Psoas muscle (tissue), 8 donors: Measurements from ENCODE around the gene SEZ6L. TPM values are rescaled to one million over a fixed set of nuclear protein-coding genes. Genes with fewer than 3 reads are reported as not detected.

Source experiments
- ATAC-seq, 4 donors: fragments of 200-7000 bp; cut with Tn5 transposase; one replicate each; pipeline ENCODE4 v1.9.1; 2020; ENCODE audit warnings: moderate library complexity in 3 of 4, mild to moderate bottlenecking in 2 of 4
- DNase-seq, 2 donors: peaks; one replicate each; pipeline ENCODE4 v3.0.0-alpha.2; 2020
- H3K27ac ChIP-seq: fragments of 200-600 bp; one replicate; pipeline ENCODE4 v1.8.0; 2022
- H3K27me3 ChIP-seq, 3 donors: fragments of 200-600 bp in 1 of 3; one replicate each; pipeline versions ENCODE4 v1.6.1 to v1.8.0; 2013 to 2022; ENCODE audit warnings: low read length in 2 of 3, mild to moderate bottlenecking in 2 of 3, moderate library complexity in 1 of 3; ENCODE audit not compliant: insufficient read depth in 3 of 3
- H3K36me3 ChIP-seq, 2 donors: fragments of 200-600 bp in 1 of 2; one replicate each; pipeline versions ENCODE4 v1.6.1 to v1.8.0; 2013 to 2022; ENCODE audit warnings: low read depth in 1 of 2, mild to moderate bottlenecking in 1 of 2, moderate library complexity in 1 of 2; ENCODE audit not compliant: insufficient read depth in 1 of 2
- H3K4me1 ChIP-seq: fragments of 200-600 bp; one replicate; pipeline ENCODE4 v1.8.0; 2022
- H3K4me3 ChIP-seq: fragments of 200-600 bp; one replicate; pipeline ENCODE4 v1.8.0; 2022; ENCODE audit warnings: mild to moderate bottlenecking
- H3K9me3 ChIP-seq: fragments of 200-600 bp; one replicate; pipeline ENCODE4 v1.8.0; 2022
- WGBS, 3 donors: extraction: QIAGEN DNeasy Blood & Tissue Kit; methylation state at CpG; one replicate each; pipeline versions ENCODE4 v1.1.6 to v1.1.7; 2013; 5-methylcytosine and 5-hydroxymethylcytosine counted together
- intact Hi-C, 2 donors: fragments of 100-400 bp; cut with DNase I; formaldehyde crosslinking; loops; one replicate each; pipeline versions ENCODE4 v1.11.0 to v1.14.2; 2022
- polyA plus RNA-seq, 3 donors: library from polyadenylated mRNA; stranded (reverse); fragments of 200-250 nt; gene quantifications; one replicate each; pipeline ENCODE4 v1.2.3, GENCODE V29; 2013
- total RNA-seq, 4 donors: library from RNA; stranded (reverse); fragmentation: NEBNext Ultra II Directional in 2 of 4; extraction: Animal tissue kit (Norgen Biotek cat#: 25700) in 2 of 4; gene quantifications; one replicate each; pipeline versions ENCODE4 v1.2.1 to v1.2.4, GENCODE V29; 2021 to 2023
- TF ChIP-seq, protein P1 (sequence below): fragments of 200-600 bp; IDR thresholded peaks from one replicate; pipeline ENCODE4 v1.8.0; 2022; ENCODE audit warnings: antibody characterized with exemption
- donor health status: healthy with polysubstance abuse.
- donor health status: DM: no; HTN: no; CAD: no; lungs with moderate emphysema.
- donor health status: Bipolar disorder and iron deficiency.
- donor health status: healthy.
- donor health status: DM: yes; HTN: yes; CAD: no.
- donor health status: DM: no; HTN: no; CAD: no.
- donor health status: DM: no; HTN: no; CAD: no.
- donor health status: DM: yes; HTN: yes; CAD: no.

Gene SEZ6L
- total and polyA plus RNA-seq, 7 donors, result 0.04 to 0.06 TPM; not detected in 5

DNA sequence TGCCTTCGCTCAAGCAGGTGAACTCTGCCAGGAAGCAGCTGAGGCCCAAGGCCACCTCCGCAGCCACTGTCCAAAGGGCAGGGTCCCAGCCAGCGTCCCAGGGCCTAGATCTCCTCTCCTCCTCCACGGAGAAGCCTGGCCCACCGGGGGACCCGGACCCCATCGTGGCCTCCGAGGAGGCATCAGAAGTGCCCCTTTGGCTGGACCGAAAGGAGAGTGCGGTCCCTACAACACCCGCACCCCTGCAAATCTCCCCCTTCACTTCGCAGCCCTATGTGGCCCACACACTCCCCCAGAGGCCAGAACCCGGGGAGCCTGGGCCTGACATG, 123.4 kb downstream of the SEZ6L start:
- H3K4me3 ChIP-seq, result no peak overlapping the region
- TF ChIP-seq, protein P1, sequence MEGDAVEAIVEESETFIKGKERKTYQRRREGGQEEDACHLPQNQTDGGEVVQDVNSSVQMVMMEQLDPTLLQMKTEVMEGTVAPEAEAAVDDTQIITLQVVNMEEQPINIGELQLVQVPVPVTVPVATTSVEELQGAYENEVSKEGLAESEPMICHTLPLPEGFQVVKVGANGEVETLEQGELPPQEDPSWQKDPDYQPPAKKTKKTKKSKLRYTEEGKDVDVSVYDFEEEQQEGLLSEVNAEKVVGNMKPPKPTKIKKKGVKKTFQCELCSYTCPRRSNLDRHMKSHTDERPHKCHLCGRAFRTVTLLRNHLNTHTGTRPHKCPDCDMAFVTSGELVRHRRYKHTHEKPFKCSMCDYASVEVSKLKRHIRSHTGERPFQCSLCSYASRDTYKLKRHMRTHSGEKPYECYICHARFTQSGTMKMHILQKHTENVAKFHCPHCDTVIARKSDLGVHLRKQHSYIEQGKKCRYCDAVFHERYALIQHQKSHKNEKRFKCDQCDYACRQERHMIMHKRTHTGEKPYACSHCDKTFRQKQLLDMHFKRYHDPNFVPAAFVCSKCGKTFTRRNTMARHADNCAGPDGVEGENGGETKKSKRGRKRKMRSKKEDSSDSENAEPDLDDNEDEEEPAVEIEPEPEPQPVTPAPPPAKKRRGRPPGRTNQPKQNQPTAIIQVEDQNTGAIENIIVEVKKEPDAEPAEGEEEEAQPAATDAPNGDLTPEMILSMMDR, result no peak
- 87 to 89% (median 88%) methylated on average over 11 to 13 of the region's 13 CpGs for whole genome bisulfite sequencing, 3 donors
- no peaks in the 10 kb centered on the region for H3K27me3 ChIP-seq
- H3K36me3 ChIP-seq, result no peaks in the 10 kb centered on the region
- no peak for DNase-seq
- H3K4me1 ChIP-seq, result no peaks in the 10 kb centered on the region
- H3K27ac ChIP-seq, result no peak overlapping the region
- intact Hi-C loops, result no loop called here
- ATAC-seq, result no peak
- H3K9me3 ChIP-seq, result no peaks in the 10 kb centered on the region

DNA sequence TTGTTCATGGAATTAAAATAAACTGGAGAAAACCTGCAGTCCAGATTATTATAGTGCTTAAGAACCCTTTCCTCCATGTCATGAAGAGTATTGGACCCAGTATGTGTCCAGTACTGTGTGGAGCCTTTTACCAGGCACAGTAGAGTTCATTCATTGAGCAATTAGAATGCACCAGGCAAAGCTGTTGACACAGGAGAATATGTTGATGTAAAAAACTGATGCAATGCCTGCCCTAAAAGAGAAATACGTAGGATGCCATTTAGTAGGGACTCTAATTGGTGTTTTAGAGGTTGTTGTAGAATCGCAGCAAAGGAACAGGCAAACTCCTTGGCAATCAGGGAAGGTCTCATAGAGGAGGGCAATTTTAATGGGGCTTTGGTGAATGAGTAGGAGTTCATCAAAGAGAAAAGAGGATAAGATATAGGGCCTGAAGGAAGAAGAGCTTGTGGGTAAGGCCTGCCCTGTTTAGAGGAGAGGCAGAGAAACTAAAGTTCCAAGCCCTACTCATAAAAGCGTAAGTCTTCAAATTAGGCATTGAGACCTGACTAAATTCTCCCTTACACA, 126.4 kb downstream of the SEZ6L start:
- WGBS, 3 donors, result 92 to 97% (median 94%) methylated on average over 3 of the region's 3 CpGs
- no peaks in the 10 kb centered on the region for H3K27me3 ChIP-seq
- intact Hi-C loops, result no loop called here
- no peaks in the 10 kb centered on the region for H3K36me3 ChIP-seq
- H3K9me3 ChIP-seq, result no peaks in the 10 kb centered on the region
- DNase-seq (no peak), ATAC-seq (no peak)
- H3K4me3 ChIP-seq, result no peak overlapping the region
- TF ChIP-seq, protein P1, result no peak
- no peak overlapping the region for H3K27ac ChIP-seq
- no peaks in the 10 kb centered on the region for H3K4me1 ChIP-seq

DNA sequence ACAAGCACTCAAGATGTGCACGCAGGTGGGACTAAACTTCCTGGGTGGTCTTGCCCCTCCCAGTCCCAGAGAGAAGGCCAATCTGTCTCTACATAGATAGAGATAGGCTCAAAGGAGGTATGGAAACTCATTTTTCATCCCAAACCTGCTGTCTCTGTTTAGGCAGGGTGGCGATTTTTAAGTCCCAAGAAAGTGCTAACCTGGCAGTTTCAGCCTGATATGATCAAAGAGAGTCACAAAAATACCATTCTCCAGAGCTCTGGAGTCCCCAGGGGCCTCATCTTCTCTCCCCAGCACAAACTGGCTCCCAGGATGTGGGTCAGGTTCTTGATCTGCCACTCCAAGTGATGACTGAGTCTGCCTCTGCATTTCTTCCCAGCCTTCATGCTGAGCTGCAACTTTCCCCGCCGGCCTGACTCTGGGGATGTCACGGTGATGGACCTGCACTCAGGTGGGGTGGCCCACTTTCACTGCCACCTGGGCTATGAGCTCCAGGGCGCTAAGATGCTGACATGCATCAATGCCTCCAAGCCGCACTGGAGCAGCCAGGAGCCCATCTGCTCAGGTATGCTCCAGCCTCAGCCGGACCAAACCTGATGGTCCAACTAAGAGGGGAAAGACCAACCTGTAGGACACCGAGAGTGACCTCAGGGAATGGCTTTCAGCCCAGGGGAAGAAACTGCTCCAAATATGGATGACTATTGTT, 129.5 kb downstream of the SEZ6L start:
- TF ChIP-seq, protein P1, result no peak
- Histone ChIP-seq H3K27me3 (peaks cover 0 to 9% (median 4%) of the 10 kb centered on the region in 3 donors), H3K4me3 (no peak overlapping the region), H3K27ac (no peak overlapping the region), H3K4me1 (no peaks in the 10 kb centered on the region), H3K36me3 (no peaks in the 10 kb centered on the region), H3K9me3 (no peaks in the 10 kb centered on the region)
- WGBS, 3 donors, result 78 to 88% (median 85%) methylated on average over 9 of the region's 9 CpGs
- ATAC-seq (no peak), DNase-seq (no peak)
- intact Hi-C loops, result no loop called here

DNA sequence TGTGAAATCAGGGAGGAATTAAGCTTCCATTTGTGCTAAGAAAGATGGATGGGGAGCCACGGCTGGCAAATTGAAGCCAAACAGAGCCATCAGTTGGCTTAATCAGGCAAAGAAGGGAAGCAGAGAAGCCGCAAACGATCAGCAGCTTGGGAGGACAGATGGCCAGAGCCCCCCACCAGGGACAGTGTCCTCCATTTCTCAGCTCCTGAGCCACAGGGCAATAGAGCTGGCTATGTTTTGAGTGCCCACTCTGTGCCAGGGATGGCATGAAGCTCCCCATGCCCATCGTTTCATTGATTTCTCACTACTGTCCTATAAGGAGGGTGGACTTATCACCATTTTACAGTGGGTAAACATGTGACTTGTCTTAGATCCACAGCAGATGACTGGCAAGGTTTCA, 133.5 kb downstream of the SEZ6L start:
- H3K27me3 ChIP-seq, result peaks cover 2 to 23% (median 4%) of the 10 kb centered on the region in 3 donors
- ATAC-seq (no peak), DNase-seq (no peak)
- TF ChIP-seq, protein P1, result no peak
- intact Hi-C loops, result no loop called here
- no peak overlapping the region for H3K27ac ChIP-seq
- no peaks in the 10 kb centered on the region for H3K4me1 ChIP-seq
- no peak overlapping the region for H3K4me3 ChIP-seq
- no peaks in the 10 kb centered on the region for H3K36me3 ChIP-seq
- 17 to 26% (median 21%) methylated on average over 4 of the region's 4 CpGs for WGBS, 3 donors
- no peaks in the 10 kb centered on the region for H3K9me3 ChIP-seq

DNA sequence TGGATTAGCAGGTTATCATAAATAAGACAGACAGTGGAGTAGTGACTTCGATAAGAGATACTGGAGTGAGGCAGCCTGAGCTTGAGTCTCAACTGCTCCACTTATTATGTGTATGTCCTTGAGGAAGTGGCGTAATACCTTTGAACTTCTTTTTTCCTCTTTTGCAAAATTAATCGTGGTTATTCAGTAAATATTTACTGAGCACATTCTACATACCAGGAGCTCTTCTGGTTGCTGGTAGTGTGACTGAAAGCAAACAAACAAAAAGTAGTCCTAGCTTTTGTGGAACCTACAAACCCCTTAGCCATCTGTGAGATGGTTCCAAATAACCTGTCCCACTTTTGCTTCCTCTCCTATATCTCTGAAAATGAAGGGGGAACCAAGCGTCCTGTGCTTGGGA, 134.2 kb downstream of the SEZ6L start:
- DNase-seq (no peak), ATAC-seq (no peak)
- intact Hi-C loops, result no loop called here
- Histone ChIP-seq H3K4me3 (no peak overlapping the region), H3K36me3 (no peaks in the 10 kb centered on the region), H3K27me3 (peaks cover 2 to 30% (median 4%) of the 10 kb centered on the region in 3 donors), H3K4me1 (no peaks in the 10 kb centered on the region), H3K9me3 (no peaks in the 10 kb centered on the region), H3K27ac (no peak overlapping the region)
- WGBS, 3 donors, result 70 to 75% (median 74%) methylated on average over 4 of the region's 4 CpGs
- TF ChIP-seq, protein P1, result no peak
